Upper lobe of right lung (tissue), 1 donor: ENCODE results near the gene ERAL1. TPM values are rescaled to one million over a fixed set of nuclear protein-coding genes. Genes with fewer than 3 reads are reported as not detected.

Experiments used
- ATAC-seq: fragments of 200-7000 bp; cut with Tn5 transposase; one replicate; pipeline ENCODE4 v1.9.1; 2020; ENCODE audit warnings: mild to moderate bottlenecking, moderate library complexity
- DNase-seq: peaks from one replicate; pipeline ENCODE4 v3.0.0-alpha.2; 2020
- H3K27ac ChIP-seq: fragments of 200-600 bp; one replicate; pipeline ENCODE4 v1.8.0; 2022
- H3K27me3 ChIP-seq: fragments of 200-600 bp; one replicate; pipeline ENCODE4 v1.8.0; 2022; ENCODE audit warnings: mild to moderate bottlenecking
- H3K36me3 ChIP-seq: fragments of 200-600 bp; one replicate; pipeline ENCODE4 v1.8.0; 2022
- H3K4me1 ChIP-seq: fragments of 200-600 bp; one replicate; pipeline ENCODE4 v1.8.0; 2022
- H3K4me3 ChIP-seq: fragments of 200-600 bp; one replicate; pipeline ENCODE4 v1.8.0; 2022; ENCODE audit warnings: mild to moderate bottlenecking
- H3K9me3 ChIP-seq: fragments of 200-600 bp; one replicate; pipeline ENCODE4 v1.8.0; 2022
- CTCF ChIP-seq: fragments of 200-600 bp; IDR thresholded peaks from one replicate; pipeline ENCODE4 v1.8.0; 2022; ENCODE audit warnings: antibody characterized with exemption
- intact Hi-C: fragments of 100-400 bp; cut with DNase I; formaldehyde crosslinking; loops from one replicate; pipeline ENCODE4 v1.11.0; 2022
- total RNA-seq: library from RNA; stranded (reverse); fragmentation: NEBNext Ultra II Directional; extraction: Animal tissue kit (Norgen Biotek cat#: 25700); gene quantifications from one replicate; pipeline ENCODE4 v1.2.1, GENCODE V29; 2021
- donor health status: DM: no; HTN: yes; CAD: no; lungs with severe emphysema.

Gene ERAL1
- total RNA-seq, 1 donor from 2014 or later: 24.4 TPM

GRCh38 chr17:28861393-28862203 is 6.8 kb downstream of the ERAL1 start:
- intact Hi-C loops: no loop called here
- Histone ChIP-seq H3K4me3 (no peak overlapping the region), H3K9me3 (no peaks in the 10 kb centered on the region), H3K27me3 (no peaks in the 10 kb centered on the region), H3K36me3 (peaks cover 48% of the 10 kb centered on the region), H3K4me1 (no peaks in the 10 kb centered on the region), H3K27ac (no peak overlapping the region)
- no peak for TF ChIP-seq CTCF
- ATAC-seq (no peak), DNase-seq (no peak)

- intact Hi-C loops: no loop called here
These were observed 7.7 kb downstream of the ERAL1 start for GRCh38 chr17:28862561-28862960.

GRCh38 chr17:28863953-28864352 is 9.1 kb downstream of the ERAL1 start:
- Histone ChIP-seq H3K4me3 (no peak overlapping the region), H3K9me3 (no peaks in the 10 kb centered on the region), H3K4me1 (no peaks in the 10 kb centered on the region), H3K27ac (no peak overlapping the region), H3K36me3 (peaks cover 27% of the 10 kb centered on the region), H3K27me3 (no peaks in the 10 kb centered on the region)
- intact Hi-C loops: no loop called here
- ATAC-seq (no peak), DNase-seq (no peak)
- TF ChIP-seq CTCF: no peak

More at GRCh38 chr17:28862561-28862960, 7.7 kb downstream of the ERAL1 start:
- H3K27ac ChIP-seq: no peak overlapping the region
- H3K4me1 ChIP-seq: no peaks in the 10 kb centered on the region
- DNase-seq (no peak), ATAC-seq (no peak)
- H3K36me3 ChIP-seq: peaks cover 40% of the 10 kb centered on the region
- no peaks in the 10 kb centered on the region for H3K27me3 ChIP-seq
- no peaks in the 10 kb centered on the region for H3K9me3 ChIP-seq
- H3K4me3 ChIP-seq: no peak overlapping the region
- no peak for TF ChIP-seq CTCF

- H3K4me1 ChIP-seq: no peaks in the 10 kb centered on the region
- H3K27me3 ChIP-seq: no peaks in the 10 kb centered on the region
- no peak for TF ChIP-seq CTCF
- peaks cover 14% of the 10 kb centered on the region for H3K36me3 ChIP-seq
- no peak overlapping the region for H3K27ac ChIP-seq
- DNase-seq: no peak
- no peak overlapping the region for H3K4me3 ChIP-seq
- intact Hi-C loops: no loop called here
- ATAC-seq: peak; percentile 41
- no peaks in the 10 kb centered on the region for H3K9me3 ChIP-seq
These were observed 10.4 kb downstream of the ERAL1 start for GRCh38 chr17:28864991-28865849.

- H3K27me3 ChIP-seq: no peaks in the 10 kb centered on the region
- H3K4me3 ChIP-seq: no peak overlapping the region
- peaks cover 5% of the 10 kb centered on the region for H3K36me3 ChIP-seq
- H3K27ac ChIP-seq: no peak overlapping the region
- no peak for DNase-seq
- no peaks in the 10 kb centered on the region for H3K4me1 ChIP-seq
- no peaks in the 10 kb centered on the region for H3K9me3 ChIP-seq
- TF ChIP-seq CTCF: no peak
- intact Hi-C loops: no loop called here
- peak; percentile 32 for ATAC-seq
These were observed 11.3 kb downstream of the ERAL1 start for GRCh38 chr17:28865946-28866752.
